Epithelial cell of proximal tubule (primary cell): ENCODE results near the gene LRP1. TPM values are rescaled to one million over a fixed set of nuclear protein-coding genes. Genes with fewer than 3 reads are reported as not detected.

Source experiments
- DNase-seq: peaks from one replicate; pipeline ENCODE4 v3.0.0-alpha.2; 2011; ENCODE audit warnings: low read depth
- H3K4me3 ChIP-seq: 2 replicates; pipeline ENCODE4 v1.5.1; 2011; ENCODE audit warnings: low read depth, mild to moderate bottlenecking, low read length
- CTCF ChIP-seq: conservative IDR thresholded peaks from 2 replicates; pipeline ENCODE4 v1.5.1; 2012; ENCODE audit warnings: low read depth, mild to moderate bottlenecking, low read length
- total RNA-seq: library from RNA; depleted of rRNA; stranded (reverse); fragments of >200 nt; gene quantifications from 2 replicates; pipeline ENCODE4 v1.2.3, GENCODE V29; 2015

The LRP1 gene
- total RNA-seq, 1 donor from 2014 or later = 8.9 TPM

- TF ChIP-seq CTCF = no peak
- no peak for DNase-seq
- H3K4me3 ChIP-seq = peak overlapping the region; percentile 93
These were observed 37.2 kb upstream of the LRP1 start for GRCh38 chr12:57090924-57091637.

GRCh38 chr12:57091638-57092528 is 36.4 kb upstream of the LRP1 start:
- TF ChIP-seq CTCF = no peak
- peak overlapping the region; percentile 93 for H3K4me3 ChIP-seq

GRCh38 chr12:57092529-57092862 is 35.8 kb upstream of the LRP1 start:
- TF ChIP-seq CTCF = no peak
- DNase-seq = no peak
- no peak overlapping the region for H3K4me3 ChIP-seq

More at GRCh38 chr12:57091638-57092528, 36.4 kb upstream of the LRP1 start:
- DNase-seq = no peak

GRCh38 chr12:57092876-57093414 is 35.3 kb upstream of the LRP1 start:
- H3K4me3 ChIP-seq = no peak overlapping the region
- no peak for TF ChIP-seq CTCF
- no peak for DNase-seq

- H3K4me3 ChIP-seq = no peak overlapping the region
- no peak for DNase-seq
- peak; percentile 61 for TF ChIP-seq CTCF
These were observed 34.7 kb upstream of the LRP1 start for GRCh38 chr12:57093415-57094207.

- no peak for DNase-seq
- H3K4me3 ChIP-seq = no peak overlapping the region
- no peak for TF ChIP-seq CTCF
These were observed 33.8 kb upstream of the LRP1 start for GRCh38 chr12:57094208-57095160.
